IMR-90 (cell line): ENCODE results near the gene CCT7. TPM values are rescaled to one million over a fixed set of nuclear protein-coding genes. Genes with fewer than 3 reads are reported as not detected.

Experiments
- ATAC-seq: fragments of 200-7000 bp; cut with Tn5 transposase; 2 replicates; pipeline ENCODE4 v1.9.1; 2020; ENCODE audit warnings: low read depth, mild to moderate bottlenecking, moderate library complexity
- BruUV-seq: library from RNA; stranded (reverse); fragments of 400-500 nt; replicated peaks from 2 replicates; lab custom pipeline; 2021; lab: Mats Ljungman, UMichigan
- CTCF ChIA-PET: fragments of 300-600 bp; formaldehyde crosslinking; extraction: SDS; loops from one replicate; lab custom pipeline; 2021; ENCODE audit warnings: antibody characterized with exemption; lab: Yijun Ruan, JAX
- POLR2A ChIA-PET: fragments of 300-600 bp; sonication (Branson Sonifier 250); formaldehyde crosslinking; loops from one replicate; lab custom pipeline; 2022; ENCODE audit warnings: antibody characterized with exemption; ENCODE audit not compliant: unreplicated experiment; lab: Charles Lee
- DNase-seq: peaks from one replicate; pipeline ENCODE4 v3.0.0; 2013
- H2AFZ ChIP-seq: replicated peaks from 2 replicates; pipeline ENCODE3; 2013; ENCODE audit warnings: low read length, mild to moderate bottlenecking; ENCODE audit not compliant: poor library complexity
- H2AK5ac ChIP-seq: 2 replicates; pipeline ENCODE4 v1.6.1; 2013; ENCODE audit warnings: low read depth, low read length, inconsistent platforms
- H2AK9ac ChIP-seq: replicated peaks from 2 replicates; pipeline ENCODE3; 2013; ENCODE audit warnings: mild to moderate bottlenecking, low read depth, low read length, moderate library complexity; ENCODE audit not compliant: poor library complexity
- H2BK120ac ChIP-seq: 2 replicates; pipeline ENCODE4 v1.6.1; 2013; ENCODE audit warnings: low read depth, low read length, inconsistent platforms
- H2BK15ac ChIP-seq: 3 replicates; pipeline ENCODE4 v1.6.1; 2013; ENCODE audit warnings: low read depth, low read length, inconsistent platforms
- H2BK20ac ChIP-seq: 2 replicates; pipeline ENCODE4 v1.6.1; 2013; ENCODE audit warnings: low read depth, mild to moderate bottlenecking, inconsistent platforms, low read length, moderate library complexity
- H2BK5ac ChIP-seq: 2 replicates; pipeline ENCODE4 v1.6.1; 2013; ENCODE audit warnings: mild to moderate bottlenecking, low read depth, low read length, inconsistent platforms; ENCODE audit not compliant: poor library complexity, severe bottlenecking
- H3K14ac ChIP-seq: replicated peaks from 2 replicates; pipeline ENCODE4 v1.6.1; 2013; ENCODE audit warnings: low read depth, low read length, inconsistent platforms
- H3K18ac ChIP-seq: 2 replicates; pipeline ENCODE4 v1.6.1; 2013; ENCODE audit warnings: low read depth, low read length, control low read depth
- H3K23ac ChIP-seq: 2 replicates; pipeline ENCODE4 v1.6.1; 2013; ENCODE audit warnings: low read depth, low read length, inconsistent platforms
- H3K27ac ChIP-seq: 2 replicates; pipeline ENCODE4 v1.5.1; 2013; ENCODE audit warnings: mild to moderate bottlenecking, control low read depth, low read length; ENCODE audit not compliant: insufficient read depth
- H3K27me3 ChIP-seq: 2 replicates; pipeline ENCODE4 v1.6.1; 2013; ENCODE audit warnings: low read length; ENCODE audit not compliant: control insufficient read depth, insufficient read depth
- H3K36me3 ChIP-seq: 2 replicates; pipeline ENCODE4 v1.6.1; 2013; ENCODE audit warnings: low read length, mixed read lengths; ENCODE audit not compliant: control insufficient read depth, insufficient read depth
- H3K4ac ChIP-seq: 2 replicates; pipeline ENCODE4 v1.6.1; 2013; ENCODE audit warnings: low read depth, low read length, inconsistent platforms
- H3K4me1 ChIP-seq: 2 replicates; pipeline ENCODE4 v1.6.1; 2013; ENCODE audit warnings: low read length, mixed read lengths; ENCODE audit not compliant: control insufficient read depth, insufficient read depth
- H3K4me2 ChIP-seq: 2 replicates; pipeline ENCODE4 v1.6.1; 2013; ENCODE audit warnings: low read depth, mild to moderate bottlenecking, control low read depth, low read length, moderate library complexity
- H3K4me3 ChIP-seq: 2 replicates; pipeline ENCODE4 v1.5.1; 2013; ENCODE audit warnings: low read depth, mild to moderate bottlenecking, control low read depth, low read length, moderate library complexity; ENCODE audit not compliant: insufficient read depth
- H3K56ac ChIP-seq: 2 replicates; pipeline ENCODE4 v1.6.1; 2013; ENCODE audit warnings: low read length, inconsistent platforms; ENCODE audit not compliant: insufficient read depth; ENCODE audit errors: extremely low read depth
- H3K79me1 ChIP-seq, 2 experiments: 2 replicates each; pipeline ENCODE4 v1.6.1; 2013; ENCODE audit warnings: low read length in 2 of 2, inconsistent platforms in 1 of 2, low read depth in 1 of 2
- H3K9ac ChIP-seq: 2 replicates; pipeline ENCODE4 v1.6.1; 2013; ENCODE audit warnings: low read depth, low read length, control low read depth
- H3K9me1 ChIP-seq: 2 replicates; pipeline ENCODE4 v1.6.1; 2013; ENCODE audit warnings: low read length, inconsistent platforms; ENCODE audit not compliant: insufficient read depth
- H3K9me3 ChIP-seq: 2 replicates; pipeline ENCODE4 v1.6.1; 2013; ENCODE audit warnings: low read length; ENCODE audit not compliant: control insufficient read depth, insufficient read depth
- H4K20me1 ChIP-seq: 2 replicates; pipeline ENCODE4 v1.6.1; 2013; ENCODE audit warnings: low read length, inconsistent platforms; ENCODE audit not compliant: insufficient read depth
- H4K5ac ChIP-seq: 2 replicates; pipeline ENCODE4 v1.6.1; 2013; ENCODE audit warnings: mild to moderate bottlenecking, low read depth, low read length, control low read depth
- H4K8ac ChIP-seq, 2 experiments: 2 replicates each; pipeline ENCODE4 v1.6.1; 2013; ENCODE audit warnings: low read depth in 2 of 2, low read length in 2 of 2, control low read depth in 1 of 2, inconsistent platforms in 1 of 2
- H4K91ac ChIP-seq: 2 replicates; pipeline ENCODE4 v1.6.1; 2013; ENCODE audit warnings: low read depth, low read length, inconsistent platforms; ENCODE audit not compliant: insufficient read depth
- BHLHE40 ChIP-seq: fragments of 150-350 bp; IDR thresholded peaks from 2 replicates; pipeline ENCODE4 v1.6.1; 2016; ENCODE audit warnings: mild to moderate bottlenecking, low read depth, low read length
- CEBPB ChIP-seq: IDR thresholded peaks from 2 replicates; pipeline ENCODE4 v1.6.1; 2012; ENCODE audit warnings: low read depth, low read length, improper control_type of control experiment
- CHD1 ChIP-seq: IDR thresholded peaks from 2 replicates; pipeline ENCODE4 v1.6.1; 2012; ENCODE audit warnings: low read depth, low read length, improper control_type of control experiment
- ELK1 ChIP-seq: fragments of 150-350 bp; IDR thresholded peaks from 2 replicates; pipeline ENCODE4 v1.6.1; 2016; ENCODE audit warnings: low read depth, mild to moderate bottlenecking, low read length, moderate library complexity, borderline replicate concordance
- MXI1 ChIP-seq: IDR thresholded peaks from 2 replicates; pipeline ENCODE4 v1.6.1; 2012; ENCODE audit warnings: low read depth, mild to moderate bottlenecking, low read length, moderate library complexity, borderline replicate concordance
- POLR2A ChIP-seq: IDR thresholded peaks from 2 replicates; pipeline ENCODE4 v1.6.1; 2012; ENCODE audit warnings: mild to moderate bottlenecking, low read depth, low read length
- RCOR1 ChIP-seq: IDR thresholded peaks from 2 replicates; pipeline ENCODE4 v1.6.1; 2012; ENCODE audit warnings: mild to moderate bottlenecking, low read length, improper control_type of control experiment; ENCODE audit not compliant: insufficient replicate concordance
- RFX5 ChIP-seq: IDR thresholded peaks from 2 replicates; pipeline ENCODE4 v1.8.0; 2012; ENCODE audit warnings: low read depth, mild to moderate bottlenecking, low read length, moderate library complexity
- SMC3 ChIP-seq: fragments of 150-350 bp; IDR thresholded peaks from 2 replicates; pipeline ENCODE4 v1.6.1; 2016; ENCODE audit warnings: low read depth, mild to moderate bottlenecking, antibody characterized with exemption, low read length, moderate library complexity
- USF2 ChIP-seq: fragments of 150-350 bp; IDR thresholded peaks from 2 replicates; pipeline ENCODE4 v1.6.1; 2017; ENCODE audit warnings: mild to moderate bottlenecking, antibody characterized with exemption, low read length, low read depth
- WGBS, 2 experiments: methylation state at CpG; one replicate each; pipeline versions ENCODE4 v1.1.5 to v1.1.7; 2013; ENCODE audit warnings: missing lambda C conversion rate in 2 of 2; ENCODE audit not compliant: insufficient read length in 1 of 2; ENCODE audit errors: extremely low coverage in 2 of 2; 5-methylcytosine and 5-hydroxymethylcytosine counted together
- dilution Hi-C: fragments of 300-500 bp; cut with HindIII; formaldehyde crosslinking; loops from one replicate; pipeline ENCODE4 v1.14.3; 2018; ENCODE audit warnings: low sequenced_read_pairs; ENCODE audit not compliant: unreplicated experiment
- in situ Hi-C: fragments of 300-500 bp; cut with MboI; formaldehyde crosslinking; loops from 3 replicates; pipeline ENCODE4 v1.14.3; 2019; ENCODE audit warnings: low sequenced_read_pairs, inconsistent platforms, mixed read lengths
- intact Hi-C: fragments of 100-400 bp; cut with micrococcal nuclease; formaldehyde crosslinking; loops from 2 replicates; pipeline ENCODE4 v1.10.0; 2022
- polyA plus RNA-seq, 3 experiments: library from polyadenylated mRNA; depleted of rRNA; stranded (reverse); fragments of >200 nt; gene quantifications; 2 replicates each; pipeline ENCODE4 v1.2.3, GENCODE V29; 2012; ENCODE audit warnings: low replicate concordance in 1 of 3
- total RNA-seq: library from RNA; depleted of rRNA; stranded (reverse); fragments of >200 nt; gene quantifications from 2 replicates; pipeline ENCODE4 v1.2.3, GENCODE V29; 2012

CCT7 gene
- total and polyA plus RNA-seq, 2 of the 4 experiments (the other 2 are of a cell fraction): 321 to 575 TPM

- Histone ChIP-seq H3K36me3 (peaks cover 54% of the 10 kb centered on the region), H3K14ac (no peak overlapping the region), H2AFZ (no peak overlapping the region), H3K23ac (no peak overlapping the region), H2BK5ac (no peak overlapping the region), H3K4me3 (no peak overlapping the region), H2BK20ac (no peak overlapping the region), H3K18ac (no peak overlapping the region), H4K8ac (no peak overlapping the region), H4K91ac (no peak overlapping the region), H3K4me2 (no peak overlapping the region), H3K9me1 (no peaks in the 10 kb centered on the region; the same call in 1 of the 2 replicates), H2AK5ac (no peak overlapping the region), H3K27ac (no peak overlapping the region), H3K27me3 (no peaks in the 10 kb centered on the region), H3K56ac (no peak overlapping the region), H2BK120ac (no peak overlapping the region), H4K20me1 (peaks cover 33% of the 10 kb centered on the region), H2BK15ac (no peak overlapping the region), H3K9ac (no peak overlapping the region), H3K4me1 (peaks cover 3% of the 10 kb centered on the region; the same call in 1 of the 2 replicates), H2AK9ac (no peak overlapping the region), H3K79me1 (peaks cover 49 to 52% of the 10 kb centered on the region in 2 experiments), H3K9me3 (no peaks in the 10 kb centered on the region), H4K5ac (no peak overlapping the region), H3K4ac (no peak overlapping the region)
- dilution Hi-C loops (no loop called here), in situ Hi-C loops (no loop called here), intact Hi-C loops (no loop called here)
- ChIA-PET CTCF (interaction anchor here (0.9 kb wide), 1 partner anchor 9 kb away, joined by 6 read pairs; no protein-coding TSS in a partner anchor), POLR2A (no interaction called here)
- no TSS peak for BruUV-seq
- ATAC-seq: no peak
- DNase-seq: no peak
- TF ChIP-seq BHLHE40 (no peak), MXI1 (no peak), RFX5 (no peak), SMC3 (no peak), USF2 (no peak), ELK1 (no peak), POLR2A (no peak), CEBPB (no peak), RCOR1 (no peak), CHD1 (no peak)
- WGBS, 2 experiments: 100% methylated on average over 1 of the region's 3 CpGs; no CpG with 5 or more reads in 1 of the 2 experiments
Measured at GRCh38 chr2:73244580-73244979, 10.5 kb downstream of the CCT7 start.
